GM18868 (cell line): ENCODE data around the gene EPHA1.
"Not testable (repeated sequence)": the region's sequence is repeated elsewhere in the genome, so short reads cannot be mapped to it uniquely, and the experiment has no call there.

Source experiments
- ATAC-seq: cut with Tn5 transposase; IDR thresholded peaks from one replicate; pipeline ENCODE4 v1.9.1; 2021; ENCODE audit warnings: mild to moderate bottlenecking, moderate library complexity; ENCODE audit not compliant: unreplicated experiment

The EPHA1 gene

GRCh38 chr7:143406002-143406357 lies 2.7 kb downstream of the EPHA1 start:
- no peak for ATAC-seq

GRCh38 chr7:143405173-143406001 lies 3.3 kb downstream of the EPHA1 start:
- ATAC-seq = no peak

GRCh38 chr7:143402233-143402632 lies 6.4 kb downstream of the EPHA1 start:
- ATAC-seq = not testable (repeated sequence)

GRCh38 chr7:143401265-143401664 lies 7.4 kb downstream of the EPHA1 start:
- no peak for ATAC-seq

- ATAC-seq = no peak
These were observed 9.0 kb downstream of the EPHA1 start for GRCh38 chr7:143399642-143400041.

GRCh38 chr7:143399151-143399550 lies 9.5 kb downstream of the EPHA1 start:
- no peak for ATAC-seq

GRCh38 chr7:143398616-143399015 lies 10.0 kb downstream of the EPHA1 start:
- no peak for ATAC-seq

- ATAC-seq = no peak
These were observed 10.7 kb downstream of the EPHA1 start for GRCh38 chr7:143397710-143398530.

GRCh38 chr7:143396625-143397556 lies 11.8 kb downstream of the EPHA1 start:
- no peak for ATAC-seq

- no peak for ATAC-seq
These were observed 12.5 kb downstream of the EPHA1 start for GRCh38 chr7:143396182-143396581.

- ATAC-seq = no peak
These were observed 13.2 kb downstream of the EPHA1 start for GRCh38 chr7:143395187-143396149.

GRCh38 chr7:143394777-143395176 lies 13.9 kb downstream of the EPHA1 start:
- ATAC-seq = no peak

- ATAC-seq = no peak
These were observed 14.6 kb downstream of the EPHA1 start for GRCh38 chr7:143394068-143394467.

GRCh38 chr7:143393267-143394041 lies 15.2 kb downstream of the EPHA1 start:
- ATAC-seq = no peak

GRCh38 chr7:143392875-143393266 lies 15.8 kb downstream of the EPHA1 start:
- no peak for ATAC-seq

GRCh38 chr7:143392427-143392826 lies 16.2 kb downstream of the EPHA1 start:
- ATAC-seq = not testable (repeated sequence)

GRCh38 chr7:143391462-143392404 lies 16.9 kb downstream of the EPHA1 start:
- ATAC-seq = no peak

- no peak for ATAC-seq
These were observed 17.8 kb downstream of the EPHA1 start for GRCh38 chr7:143390773-143391317.
